Activated CD4-positive, alpha-beta T cell treated with anti-CD3 and anti-CD28 coated beads for 36 hours (primary cell): ENCODE data around the gene ULK3. TPM values are rescaled to one million over a fixed set of nuclear protein-coding genes. Genes with fewer than 3 reads are reported as not detected.

Experiments used
- ATAC-seq: fragments of 200-7000 bp; cut with Tn5 transposase; one replicate; pipeline ENCODE4 v1.10.0; 2021; ENCODE audit warnings: mild to moderate bottlenecking, moderate library complexity
- CTCF ChIA-PET: fragments of 350-600 bp; sonication (Branson Sonifier 250); formaldehyde crosslinking; loops from one replicate; lab custom pipeline; 2021; ENCODE audit warnings: antibody characterized with exemption; lab: Charles Lee
- POLR2A ChIA-PET: fragments of 350-600 bp; sonication (Branson Sonifier 250); formaldehyde crosslinking; loops from one replicate; lab custom pipeline; 2021; ENCODE audit warnings: antibody characterized with exemption, inconsistent platforms; lab: Charles Lee
- DNase-seq: peaks from one replicate; pipeline ENCODE4 v3.0.0-alpha.2; 2020
- H3K27ac Mint-ChIP-seq: one replicate; pipeline ENCODE4 v1.8.0; 2021; ENCODE audit warnings: mixed read lengths
- H3K27me3 Mint-ChIP-seq: one replicate; pipeline ENCODE4 v1.8.0; 2021; ENCODE audit warnings: mixed read lengths
- H3K36me3 Mint-ChIP-seq: one replicate; pipeline ENCODE4 v1.8.0; 2021; ENCODE audit warnings: low read depth, mixed read lengths
- H3K4me1 Mint-ChIP-seq: one replicate; pipeline ENCODE4 v1.8.0; 2021; ENCODE audit warnings: mixed read lengths
- H3K4me3 Mint-ChIP-seq: one replicate; pipeline ENCODE4 v1.8.0; 2021; ENCODE audit warnings: mild to moderate bottlenecking, moderate library complexity, mixed read lengths
- H3K9me3 Mint-ChIP-seq: one replicate; pipeline ENCODE4 v1.8.0; 2021; ENCODE audit warnings: low read depth, mixed read lengths
- intact Hi-C, 2 experiments: fragments of 100-400 bp; cut with DNase I in 1 of 2; cut with micrococcal nuclease in 1 of 2; formaldehyde crosslinking; loops; one replicate each; pipeline versions ENCODE4 v1.14.2 to v1.15.1; 2022 to 2024; cut with DNase I, micrococcal nuclease
- total RNA-seq, 2 experiments: library from RNA; stranded (reverse); gene quantifications; one replicate each; pipeline ENCODE4 v1.2.3, GENCODE V29; 2021

ULK3 gene
- total RNA-seq, 2 experiments from 2014 or later, result 40.3 to 45.2 TPM

DNA sequence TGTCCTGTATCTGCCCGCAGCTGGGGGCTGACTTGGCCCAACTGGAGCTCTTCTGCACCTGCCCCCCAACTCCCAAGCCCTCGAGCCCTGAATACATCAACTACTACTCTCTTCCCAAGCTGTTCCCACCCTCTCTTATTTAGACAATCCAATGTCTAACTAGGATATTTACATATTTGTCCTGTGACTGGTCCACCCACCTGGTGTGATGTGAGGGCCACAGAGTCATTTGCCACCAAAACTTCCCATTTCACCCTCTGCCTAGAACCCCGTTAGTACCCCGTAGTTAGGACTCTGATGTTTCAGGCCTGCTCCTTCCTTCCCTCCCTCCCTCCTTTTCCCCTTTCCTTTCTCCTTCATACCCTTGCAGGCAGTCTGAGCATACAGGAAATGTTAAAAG is 10.1 kb downstream of the ULK3 start:
- H3K9me3 Mint-ChIP-seq, result no peaks in the 10 kb centered on the region
- intact Hi-C loops, result no loop called here
- H3K27ac Mint-ChIP-seq, result no peak overlapping the region
- ATAC-seq, result no peak
- H3K4me1 Mint-ChIP-seq, result peaks cover 13% of the 10 kb centered on the region
- peaks cover 5% of the 10 kb centered on the region for H3K36me3 Mint-ChIP-seq
- CTCF ChIA-PET, result interaction anchor here (0.6 to 2.0 kb wide), 4 partner anchors 62 to 510 kb away, joined by 3 to 13 read pairs (median 4); no protein-coding TSS in a partner anchor
- no peak for DNase-seq
- POLR2A ChIA-PET, result interaction anchor here (0.5 kb wide), 1 partner anchor 25 kb away, joined by 4 read pairs; no protein-coding TSS in a partner anchor
- peaks cover 4% of the 10 kb centered on the region for H3K27me3 Mint-ChIP-seq
- no peak overlapping the region for H3K4me3 Mint-ChIP-seq

DNA sequence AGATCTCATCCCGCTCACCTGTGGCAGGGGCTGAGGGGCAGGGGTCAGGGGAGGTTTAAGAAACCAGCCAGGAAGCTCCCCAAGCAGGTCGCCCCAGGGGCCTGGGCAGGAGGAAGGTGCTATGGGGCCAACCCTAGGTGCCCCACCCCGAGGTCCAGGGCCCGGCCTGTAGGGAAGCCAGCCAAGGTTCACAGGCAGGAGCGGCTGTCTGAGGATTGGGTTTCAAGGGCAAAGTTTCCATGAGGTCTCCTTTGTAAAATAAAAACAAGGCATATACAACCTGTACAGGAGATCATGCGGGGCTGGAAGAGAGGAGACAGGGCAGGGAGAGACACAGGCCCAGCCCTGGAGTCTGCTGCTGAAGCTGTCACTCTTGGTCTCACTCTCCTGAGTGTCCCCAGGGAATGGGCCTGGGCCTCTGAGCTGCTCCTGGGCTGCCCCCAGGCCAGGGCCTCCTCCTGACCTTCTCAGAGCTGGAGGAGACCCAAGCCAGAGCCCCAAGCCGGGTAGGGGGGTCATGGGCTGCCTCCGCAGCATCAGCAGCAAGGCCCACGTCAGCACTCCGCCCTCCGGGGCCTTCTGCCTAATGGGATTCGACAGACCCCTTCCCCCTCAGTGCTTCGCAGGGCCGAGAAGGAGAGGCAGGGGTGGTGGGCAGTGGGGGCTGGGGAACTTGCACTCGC is 11.0 kb downstream of the ULK3 start:
- Mint-ChIP-seq H3K36me3 (peaks cover 3% of the 10 kb centered on the region), H3K4me1 (peaks cover 13% of the 10 kb centered on the region), H3K9me3 (no peaks in the 10 kb centered on the region), H3K4me3 (no peak overlapping the region), H3K27ac (no peak overlapping the region), H3K27me3 (peaks cover 11% of the 10 kb centered on the region)
- CTCF ChIA-PET, result interaction anchor here (2.0 kb wide), 1 partner anchor 69 kb away, joined by 13 read pairs; no protein-coding TSS in a partner anchor
- POLR2A ChIA-PET, result no interaction called here
- ATAC-seq, result no peak
- DNase-seq, result no peak
- intact Hi-C loops, result no loop called here

DNA sequence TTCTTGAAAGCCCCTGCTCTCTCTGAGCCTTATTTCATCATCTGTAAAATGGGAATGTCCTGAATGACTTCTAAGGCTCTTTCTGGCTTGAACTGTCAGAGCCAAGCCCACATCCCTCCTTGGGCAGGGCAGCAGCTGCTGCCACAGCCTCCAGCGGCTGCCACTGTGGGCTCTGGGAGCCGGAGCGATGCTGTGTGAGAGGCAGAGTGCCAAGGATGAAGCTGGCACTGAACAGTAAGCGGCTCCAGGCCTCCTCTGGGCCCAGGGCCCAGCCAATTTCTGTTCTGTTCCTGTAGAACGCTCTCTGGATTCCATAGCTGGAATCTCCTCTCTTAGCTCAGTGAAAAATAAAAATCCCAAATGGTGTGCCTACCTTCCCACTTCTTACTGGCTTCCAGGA is 12.1 kb downstream of the ULK3 start:
- no peaks in the 10 kb centered on the region for H3K9me3 Mint-ChIP-seq
- POLR2A ChIA-PET, result no interaction called here
- CTCF ChIA-PET, result interaction anchor here (0.6 to 1.9 kb wide), 2 partner anchors 61 to 193 kb away, joined by 3 to 5 read pairs; no protein-coding TSS in a partner anchor
- H3K4me3 Mint-ChIP-seq, result no peak overlapping the region
- ATAC-seq, result no peak
- H3K27me3 Mint-ChIP-seq, result peaks cover 16% of the 10 kb centered on the region
- DNase-seq, result no peak
- H3K4me1 Mint-ChIP-seq, result peaks cover 13% of the 10 kb centered on the region
- peak overlapping the region; percentile 37 for H3K27ac Mint-ChIP-seq
- intact Hi-C loops, result no loop called here
- H3K36me3 Mint-ChIP-seq, result peaks cover 3% of the 10 kb centered on the region

DNA sequence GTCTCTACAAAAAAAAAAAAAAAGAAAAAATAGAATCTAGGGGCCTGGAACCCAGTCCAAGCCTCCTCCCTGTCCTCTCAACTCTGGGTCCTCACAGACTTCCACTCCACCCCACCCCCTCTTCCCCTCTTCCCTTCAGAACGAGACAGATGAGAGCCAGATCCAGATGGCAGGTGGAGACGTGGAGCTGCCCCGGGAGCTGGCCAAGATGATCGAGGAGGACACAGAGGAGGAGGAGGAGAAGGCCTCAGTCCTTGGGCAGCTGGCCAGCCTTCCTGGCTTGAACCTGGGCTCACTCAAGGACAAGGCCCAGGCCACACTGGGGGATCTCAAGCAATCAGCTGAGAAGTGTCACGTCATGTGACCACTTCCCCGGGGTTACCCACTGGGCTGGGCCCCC is 13.0 kb downstream of the ULK3 start:
- POLR2A ChIA-PET, result interaction anchor here (0.7 kb wide), 1 partner anchor 49 kb away, joined by 5 read pairs; no protein-coding TSS in a partner anchor
- DNase-seq, result no peak
- H3K4me1 Mint-ChIP-seq, result peaks cover 13% of the 10 kb centered on the region
- no peak overlapping the region for H3K27ac Mint-ChIP-seq
- intact Hi-C loops, result no loop called here
- ATAC-seq, result no peak
- peaks cover 18% of the 10 kb centered on the region for H3K27me3 Mint-ChIP-seq
- no peaks in the 10 kb centered on the region for H3K9me3 Mint-ChIP-seq
- no peak overlapping the region for H3K4me3 Mint-ChIP-seq
- H3K36me3 Mint-ChIP-seq, result peaks cover under 1% of the 10 kb centered on the region
- CTCF ChIA-PET, result interaction anchor here (0.6 to 1.9 kb wide), 4 partner anchors 42 to 60 kb away, joined by 3 to 5 read pairs (median 3); no protein-coding TSS in a partner anchor

DNA sequence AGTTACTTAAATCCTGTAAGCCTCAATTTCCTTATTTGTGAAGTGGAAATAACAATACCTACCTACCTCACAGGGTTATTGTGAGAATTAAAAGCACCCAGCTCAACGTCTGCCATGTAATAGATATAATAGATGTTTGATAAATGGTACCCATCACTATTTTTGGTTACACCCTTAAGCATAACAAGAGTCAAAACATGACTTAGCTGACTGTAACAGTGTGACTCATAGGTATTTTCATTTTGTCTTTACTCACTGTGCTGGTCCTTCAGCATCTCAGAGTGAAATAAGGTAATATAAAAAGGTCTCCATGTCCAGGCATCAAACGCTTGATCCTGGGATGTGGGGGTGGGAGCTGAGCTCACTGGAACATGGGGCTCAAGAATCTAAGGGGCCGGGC is 13.5 kb downstream of the ULK3 start:
- peak; percentile 97 for ATAC-seq
- ChIA-PET POLR2A (interaction anchor here (0.7 kb wide), 1 partner anchor 49 kb away, joined by 5 read pairs; no protein-coding TSS in a partner anchor), CTCF (interaction anchor here (0.7 to 1.9 kb wide), 4 partner anchors 42 to 120 kb away, joined by 3 to 5 read pairs (median 4); no protein-coding TSS in a partner anchor)
- peaks cover 13% of the 10 kb centered on the region for H3K4me1 Mint-ChIP-seq
- H3K4me3 Mint-ChIP-seq, result no peak overlapping the region
- no peaks in the 10 kb centered on the region for H3K9me3 Mint-ChIP-seq
- no peak for DNase-seq
- no peaks in the 10 kb centered on the region for H3K36me3 Mint-ChIP-seq
- H3K27me3 Mint-ChIP-seq, result peaks cover 22% of the 10 kb centered on the region
- intact Hi-C loops, result no loop called here
- no peak overlapping the region for H3K27ac Mint-ChIP-seq

DNA sequence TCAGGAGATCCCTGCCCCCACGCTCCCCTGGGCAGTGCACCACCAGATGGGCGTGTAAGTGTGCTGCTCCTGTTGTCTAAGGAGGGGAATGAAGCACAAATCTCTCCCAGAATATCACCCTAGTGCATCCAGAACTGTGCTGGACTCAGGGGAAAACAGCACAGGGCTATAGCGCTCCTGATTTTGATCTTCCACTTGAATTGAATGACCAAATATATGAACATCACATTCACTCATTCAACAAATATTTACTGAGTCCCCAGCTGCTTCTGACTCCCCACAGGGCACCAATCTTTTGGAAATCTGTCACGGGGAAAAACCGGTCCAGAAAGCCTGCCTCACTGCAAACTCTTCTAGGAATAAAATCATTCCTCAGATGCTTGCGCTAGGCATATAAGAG is 14.1 kb downstream of the ULK3 start:
- intact Hi-C loops, result no loop called here
- Mint-ChIP-seq H3K4me1 (peaks cover 13% of the 10 kb centered on the region), H3K36me3 (no peaks in the 10 kb centered on the region), H3K9me3 (no peaks in the 10 kb centered on the region), H3K27ac (no peak overlapping the region), H3K4me3 (no peak overlapping the region), H3K27me3 (peaks cover 22% of the 10 kb centered on the region)
- ChIA-PET CTCF (interaction anchor here (0.6 to 1.9 kb wide), 5 partner anchors 41 to 1122 kb away, joined by 3 to 6 read pairs (median 5); no protein-coding TSS in a partner anchor), POLR2A (no interaction called here)
- ATAC-seq (no peak), DNase-seq (no peak)

DNA sequence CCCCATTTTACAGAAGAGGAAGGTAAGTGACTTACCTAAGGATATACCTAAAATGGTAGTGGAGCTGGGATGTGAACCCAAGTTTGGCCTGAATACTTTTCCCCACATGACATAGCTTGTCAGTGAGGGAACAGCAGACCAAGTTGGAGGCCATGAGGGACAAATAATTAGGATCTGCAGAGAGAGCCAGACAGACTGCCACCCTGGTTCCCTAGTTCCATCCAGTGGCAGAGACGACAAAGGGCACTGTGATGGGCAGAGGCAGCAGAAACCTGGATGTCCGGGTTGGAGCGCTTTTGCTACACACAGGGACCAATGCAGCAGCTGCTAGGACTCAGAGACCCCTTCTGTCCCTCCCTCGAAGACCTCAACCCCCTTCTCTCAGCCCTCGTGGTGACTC is 15.3 kb downstream of the ULK3 start:
- ChIA-PET POLR2A (no interaction called here), CTCF (interaction anchor here (0.5 to 1.9 kb wide), 8 partner anchors 15 to 115 kb away, joined by 3 to 5 read pairs (median 3); partner anchors contain the start of gene CSK)
- Mint-ChIP-seq H3K4me3 (no peak overlapping the region), H3K27me3 (peaks cover 22% of the 10 kb centered on the region), H3K36me3 (no peaks in the 10 kb centered on the region), H3K27ac (no peak overlapping the region), H3K4me1 (peaks cover 13% of the 10 kb centered on the region), H3K9me3 (no peaks in the 10 kb centered on the region)
- intact Hi-C loops, result loop anchor here in 1 of 2 experiments (2.0 kb wide), 1 partner anchor 167 kb away; the partner anchor contains the start of gene SCAMP5
- no peak for ATAC-seq
- DNase-seq, result no peak

DNA sequence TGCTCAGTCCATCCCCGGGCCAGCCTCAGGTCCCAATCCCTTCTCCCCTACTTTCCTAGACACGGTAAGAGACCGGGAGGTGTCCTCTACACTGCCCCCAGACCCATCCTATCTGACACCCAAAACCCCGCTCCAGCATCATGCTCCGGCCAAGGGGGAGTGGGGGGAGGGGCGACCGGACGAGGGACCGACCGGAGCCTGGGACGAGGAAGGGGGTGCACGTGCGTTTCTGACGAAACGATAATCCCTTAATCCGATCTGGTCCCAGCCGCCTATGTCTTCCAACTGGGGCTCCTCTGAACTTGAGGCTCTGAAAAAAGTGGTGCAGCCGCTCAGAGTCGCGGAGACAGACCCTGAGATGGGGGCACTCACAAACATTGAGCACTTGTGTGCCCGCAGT is 16.0 kb downstream of the ULK3 start:
- Mint-ChIP-seq H3K27ac (no peak overlapping the region), H3K4me1 (peaks cover 13% of the 10 kb centered on the region), H3K4me3 (no peak overlapping the region), H3K36me3 (no peaks in the 10 kb centered on the region), H3K9me3 (no peaks in the 10 kb centered on the region), H3K27me3 (peaks cover 22% of the 10 kb centered on the region)
- ATAC-seq, result no peak
- POLR2A ChIA-PET, result no interaction called here
- CTCF ChIA-PET, result interaction anchor here (0.7 to 1.9 kb wide), 6 partner anchors 8 to 116 kb away, joined by 3 to 5 read pairs (median 3); no protein-coding TSS in a partner anchor
- no peak for DNase-seq
- intact Hi-C loops, result loop anchor here in 1 of 2 experiments (2.0 kb wide), 1 partner anchor 168 kb away; the partner anchor contains the start of gene SCAMP5

DNA sequence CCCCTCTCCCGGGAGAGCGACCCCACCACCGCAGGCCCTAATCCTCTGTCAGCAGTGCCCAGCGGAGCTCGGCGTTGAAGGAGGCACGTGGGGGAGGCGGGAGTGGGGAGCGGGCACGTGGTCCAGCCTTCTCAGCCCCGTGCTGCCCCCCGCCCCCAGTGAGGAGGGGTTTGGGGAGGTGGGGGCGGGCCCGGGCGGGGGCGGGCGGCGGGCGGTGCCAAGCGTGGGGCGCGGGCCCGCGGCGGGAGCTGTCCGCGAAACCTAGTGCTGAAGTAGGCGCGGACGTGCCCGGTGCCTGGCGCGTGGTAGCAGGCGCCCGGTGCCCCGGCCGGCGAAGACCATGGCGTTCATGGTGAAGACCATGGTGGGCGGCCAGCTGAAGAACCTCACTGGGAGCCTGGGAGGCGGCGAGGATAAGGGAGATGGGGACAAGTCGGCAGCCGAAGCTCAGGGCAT is 16.6 kb downstream of the ULK3 start, which contains the start of gene CPLX3:
Gene CPLX3, plus strand, starts transcription at position 264 of the 456 bp plus-strand sequence. Its CDS starts 77 bp downstream, at position 341.
- Mint-ChIP-seq H3K4me3 (no peak within 1 kb of the TSS), H3K4me1 (peaks cover 13% of the 10 kb centered on the region), H3K27me3 (peaks cover 22% of the 10 kb centered on the region), H3K36me3 (no peaks in the 10 kb centered on the region), H3K9me3 (no peaks in the 10 kb centered on the region), H3K27ac (no peak within 1 kb of the TSS)
- DNase-seq, result peak; percentile 69
- ChIA-PET CTCF (interaction anchor here (0.9 to 1.9 kb wide), 4 partner anchors 9 to 76 kb away, joined by 3 to 5 read pairs (median 4); no protein-coding TSS in a partner anchor), POLR2A (no interaction called here)
- ATAC-seq, result no peak
- intact Hi-C loops, result loop anchor here in 1 of 2 experiments (2.0 kb wide), 1 partner anchor 168 kb away; the partner anchor contains the start of gene SCAMP5

DNA sequence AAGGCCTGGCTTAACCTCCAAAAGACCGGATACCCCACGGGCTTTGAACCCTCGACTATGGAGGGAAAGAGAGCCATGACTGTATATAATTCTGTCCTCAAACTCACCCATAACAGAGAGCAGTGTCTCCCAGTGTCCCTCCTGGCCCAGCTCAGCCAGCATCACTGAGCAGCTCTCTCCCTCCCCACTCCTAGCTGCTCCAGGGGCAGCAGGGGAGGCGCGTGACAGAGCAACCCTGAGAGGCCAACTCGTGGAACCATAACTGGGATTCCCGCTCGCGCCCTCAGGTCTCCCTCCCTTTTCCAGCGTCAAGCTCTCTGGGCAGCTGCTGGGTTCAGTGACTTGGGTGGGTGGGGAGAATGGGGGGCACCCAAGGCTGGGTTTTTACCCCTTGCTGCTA is 17.1 kb downstream of the ULK3 start:
- ChIA-PET CTCF (interaction anchor here (0.6 to 1.9 kb wide), 4 partner anchors 10 to 418 kb away, joined by 3 to 5 read pairs (median 3); no protein-coding TSS in a partner anchor), POLR2A (interaction anchor here (0.6 kb wide), 1 partner anchor 56 kb away, joined by 4 read pairs; no protein-coding TSS in a partner anchor)
- H3K36me3 Mint-ChIP-seq, result no peaks in the 10 kb centered on the region
- H3K4me3 Mint-ChIP-seq, result no peak overlapping the region
- ATAC-seq (no peak), DNase-seq (no peak)
- H3K27me3 Mint-ChIP-seq, result peaks cover 22% of the 10 kb centered on the region
- peaks cover 13% of the 10 kb centered on the region for H3K4me1 Mint-ChIP-seq
- no peak overlapping the region for H3K27ac Mint-ChIP-seq
- intact Hi-C loops, result loop anchor here in 1 of 2 experiments (2.0 kb wide), 1 partner anchor 169 kb away; the partner anchor contains the start of gene SCAMP5
- H3K9me3 Mint-ChIP-seq, result no peaks in the 10 kb centered on the region

DNA sequence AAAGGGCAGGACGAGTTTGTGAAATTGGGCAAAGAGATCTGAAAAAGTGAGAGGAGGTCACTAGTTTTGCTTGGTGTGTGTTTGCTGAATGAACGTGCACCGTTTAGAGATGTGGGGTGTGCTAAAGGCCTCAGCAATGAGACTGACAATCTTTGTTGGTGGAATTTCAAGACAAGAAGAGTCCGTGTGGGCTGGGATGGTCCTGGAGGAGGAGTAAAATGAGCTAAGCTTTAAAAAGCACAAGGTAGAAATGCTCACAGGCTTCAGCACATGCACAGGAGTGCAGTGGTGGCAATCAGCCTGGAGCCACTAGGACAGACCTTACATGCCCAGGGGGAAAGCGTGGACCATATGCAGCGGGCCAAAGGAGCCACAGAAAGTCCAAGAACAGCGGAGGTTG is 18.0 kb downstream of the ULK3 start:
- ATAC-seq, result no peak
- POLR2A ChIA-PET, result no interaction called here
- Mint-ChIP-seq H3K27ac (no peak overlapping the region), H3K27me3 (peaks cover 22% of the 10 kb centered on the region), H3K36me3 (no peaks in the 10 kb centered on the region), H3K4me1 (peaks cover 9% of the 10 kb centered on the region), H3K4me3 (no peak overlapping the region), H3K9me3 (no peaks in the 10 kb centered on the region)
- CTCF ChIA-PET, result interaction anchor here (1.1 to 1.9 kb wide), 3 partner anchors 9 to 77 kb away, joined by 3 to 5 read pairs (median 3); no protein-coding TSS in a partner anchor
- DNase-seq, result no peak
- intact Hi-C loops, result no loop called here
